IPS-18c (cell line): ENCODE measurements around the gene ATXN1.
"Not testable (repeated sequence)": the region's sequence is repeated elsewhere in the genome, so short reads cannot be mapped to it uniquely, and the experiment has no call there.

Experiments used
- H3K4me3 ChIP-seq: 2 replicates; pipeline ENCODE4 v1.7.0; 2013; ENCODE audit warnings: low read depth, mild to moderate bottlenecking, low read length, moderate library complexity; ENCODE audit not compliant: insufficient read depth
- H3K9me3 ChIP-seq: one replicate; pipeline ENCODE4 v1.6.1; 2013; ENCODE audit warnings: mild to moderate bottlenecking, low read length, moderate library complexity; ENCODE audit not compliant: control insufficient read depth, insufficient read depth

Gene ATXN1

GRCh38 chr6:16471910-16472297 lies 289.4 kb downstream of the ATXN1 start:
- no peaks in the 10 kb centered on the region for H3K9me3 ChIP-seq
- H3K4me3 ChIP-seq: no peak overlapping the region

GRCh38 chr6:16471222-16471909 lies 289.9 kb downstream of the ATXN1 start:
- no peaks in the 10 kb centered on the region for H3K9me3 ChIP-seq
- H3K4me3 ChIP-seq: no peak overlapping the region

- Histone ChIP-seq H3K9me3 (no peaks in the 10 kb centered on the region), H3K4me3 (no peak overlapping the region)
These were observed 290.6 kb downstream of the ATXN1 start for GRCh38 chr6:16470502-16471221.

GRCh38 chr6:16468991-16469615 lies 292.2 kb downstream of the ATXN1 start:
- no peaks in the 10 kb centered on the region for H3K9me3 ChIP-seq

GRCh38 chr6:16466800-16467553 lies 294.3 kb downstream of the ATXN1 start:
- Histone ChIP-seq H3K9me3 (no peaks in the 10 kb centered on the region), H3K4me3 (no peak overlapping the region)

More at GRCh38 chr6:16468991-16469615, 292.2 kb downstream of the ATXN1 start:
- H3K4me3 ChIP-seq: no peak overlapping the region

GRCh38 chr6:16464045-16464444 lies 297.2 kb downstream of the ATXN1 start:
- H3K9me3 ChIP-seq: no peaks in the 10 kb centered on the region
- no peak overlapping the region for H3K4me3 ChIP-seq

GRCh38 chr6:16463246-16463645 lies 298.0 kb downstream of the ATXN1 start:
- H3K9me3 ChIP-seq, H3K4me3 ChIP-seq: not testable (repeated sequence)

GRCh38 chr6:16461491-16461890 lies 299.8 kb downstream of the ATXN1 start:
- Histone ChIP-seq H3K9me3 (no peaks in the 10 kb centered on the region), H3K4me3 (no peak overlapping the region)

- H3K9me3 ChIP-seq, H3K4me3 ChIP-seq: not testable (repeated sequence)
These were observed 301.8 kb downstream of the ATXN1 start for GRCh38 chr6:16459472-16459871.

- Histone ChIP-seq H3K9me3 (no peaks in the 10 kb centered on the region), H3K4me3 (no peak overlapping the region)
These were observed 308.9 kb downstream of the ATXN1 start for GRCh38 chr6:16452348-16452747.

GRCh38 chr6:16450821-16451220 lies 310.4 kb downstream of the ATXN1 start:
- Histone ChIP-seq H3K9me3 (no peaks in the 10 kb centered on the region), H3K4me3 (no peak overlapping the region)

GRCh38 chr6:16450285-16450684 lies 311.0 kb downstream of the ATXN1 start:
- no peaks in the 10 kb centered on the region for H3K9me3 ChIP-seq
- no peak overlapping the region for H3K4me3 ChIP-seq

GRCh38 chr6:16446273-16446672 lies 315.0 kb downstream of the ATXN1 start:
- no peaks in the 10 kb centered on the region for H3K9me3 ChIP-seq

GRCh38 chr6:16442031-16442430 lies 319.2 kb downstream of the ATXN1 start:
- peaks cover 2% of the 10 kb centered on the region for H3K9me3 ChIP-seq

More at GRCh38 chr6:16446273-16446672, 315.0 kb downstream of the ATXN1 start:
- no peak overlapping the region for H3K4me3 ChIP-seq

GRCh38 chr6:16441262-16441661 lies 320.0 kb downstream of the ATXN1 start:
- Histone ChIP-seq H3K9me3 (peaks cover 2% of the 10 kb centered on the region), H3K4me3 (no peak overlapping the region)

More at GRCh38 chr6:16442031-16442430, 319.2 kb downstream of the ATXN1 start:
- no peak overlapping the region for H3K4me3 ChIP-seq

GRCh38 chr6:16440636-16441212 lies 320.5 kb downstream of the ATXN1 start:
- peaks cover 2% of the 10 kb centered on the region for H3K9me3 ChIP-seq

More at GRCh38 chr6:16440636-16441212, 320.5 kb downstream of the ATXN1 start:
- H3K4me3 ChIP-seq: no peak overlapping the region
